Measurements from ENCODE around the gene ATXN1.
A peak's percentile ranks its signal among the peaks of the same experiment; 100 is the strongest.

- TF ChIP-seq CTCF (conservative IDR thresholded peaks at IDR 0.05; ENCODE audit: low read depth, low read length) (0 out of 2 replicates have a peak, but pooled peaks have one; percentile 14), EZH2phosphoT487 (IDR thresholded peaks at IDR 0.05; ENCODE audit: borderline replicate concordance, low read length) (no peak), EZH2 (IDR thresholded peaks at IDR 0.05; ENCODE audit: low read length, unreplicated experiment) (no peak)
Observed at GRCh38 chr6:16776394-16777017, 15.2 kb upstream of the ATXN1 start.

Measured in PC-3 (cell line).